ENCODE measurements around the gene GRAP.

DNA sequence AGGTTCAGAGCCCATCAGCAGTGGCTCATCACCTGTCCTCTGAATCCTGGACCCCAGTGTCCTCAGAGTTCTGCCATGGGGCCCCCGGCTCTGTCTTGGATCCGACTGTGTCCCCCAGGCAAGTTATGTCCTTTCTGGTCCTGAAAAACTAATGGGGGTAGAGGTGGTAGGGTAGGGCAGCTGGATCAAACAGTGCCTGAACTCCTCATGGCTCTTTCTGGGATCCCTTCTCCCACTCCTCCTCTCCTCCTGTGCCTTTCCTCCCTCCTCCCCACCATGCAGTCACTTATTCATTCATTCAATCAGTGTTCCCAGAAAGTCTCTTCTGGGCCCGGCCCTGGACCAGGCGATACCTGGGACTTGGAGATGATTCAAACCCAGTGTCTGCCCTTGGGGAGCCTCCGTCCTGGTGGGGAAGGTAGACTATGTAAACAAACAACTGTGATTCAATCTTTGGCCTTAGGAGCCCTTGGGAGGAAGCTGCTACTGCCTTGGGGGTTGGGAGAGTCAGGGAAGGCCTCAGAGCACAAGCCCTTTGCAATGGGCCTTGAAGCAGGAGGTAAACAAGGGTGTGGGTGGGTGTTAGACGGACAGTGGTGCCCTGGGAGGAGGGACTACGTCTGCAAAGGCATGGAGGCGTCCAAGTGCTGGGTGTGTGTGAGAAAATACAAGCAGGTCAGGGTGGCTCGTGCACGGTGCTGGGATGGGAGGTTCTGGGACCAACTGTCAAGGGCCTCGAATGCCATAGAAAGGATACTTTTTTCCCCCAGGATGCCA is 35.8 kb downstream of the GRAP start:
- TF ChIP-seq, protein P1, sequence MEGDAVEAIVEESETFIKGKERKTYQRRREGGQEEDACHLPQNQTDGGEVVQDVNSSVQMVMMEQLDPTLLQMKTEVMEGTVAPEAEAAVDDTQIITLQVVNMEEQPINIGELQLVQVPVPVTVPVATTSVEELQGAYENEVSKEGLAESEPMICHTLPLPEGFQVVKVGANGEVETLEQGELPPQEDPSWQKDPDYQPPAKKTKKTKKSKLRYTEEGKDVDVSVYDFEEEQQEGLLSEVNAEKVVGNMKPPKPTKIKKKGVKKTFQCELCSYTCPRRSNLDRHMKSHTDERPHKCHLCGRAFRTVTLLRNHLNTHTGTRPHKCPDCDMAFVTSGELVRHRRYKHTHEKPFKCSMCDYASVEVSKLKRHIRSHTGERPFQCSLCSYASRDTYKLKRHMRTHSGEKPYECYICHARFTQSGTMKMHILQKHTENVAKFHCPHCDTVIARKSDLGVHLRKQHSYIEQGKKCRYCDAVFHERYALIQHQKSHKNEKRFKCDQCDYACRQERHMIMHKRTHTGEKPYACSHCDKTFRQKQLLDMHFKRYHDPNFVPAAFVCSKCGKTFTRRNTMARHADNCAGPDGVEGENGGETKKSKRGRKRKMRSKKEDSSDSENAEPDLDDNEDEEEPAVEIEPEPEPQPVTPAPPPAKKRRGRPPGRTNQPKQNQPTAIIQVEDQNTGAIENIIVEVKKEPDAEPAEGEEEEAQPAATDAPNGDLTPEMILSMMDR (IDR thresholded peaks at IDR 0.05), result no peak
- no peak for TF ChIP-seq POLR2AphosphoS5 (IDR thresholded peaks at IDR 0.05)

Data from gastroesophageal sphincter (tissue), 3 donors.